Retinal pigment epithelial cell (primary cell): Measurements from ENCODE around the gene KCNN3.
"Not testable (repeated sequence)": the region's sequence is repeated elsewhere in the genome, so short reads cannot be mapped to it uniquely, and the experiment has no call there.

Experiments
- DNase-seq: peaks from one replicate; pipeline ENCODE4 v3.0.0-alpha.2; 2010; ENCODE audit warnings: low read depth
- H3K4me3 ChIP-seq: 2 replicates; pipeline ENCODE4 v1.5.1; 2011; ENCODE audit warnings: mild to moderate bottlenecking, low read length, control low read depth, moderate library complexity
- TF ChIP-seq, protein P1 (sequence below): conservative IDR thresholded peaks from 2 replicates; pipeline ENCODE4 v1.5.1; 2011; ENCODE audit warnings: low read depth, low read length, control low read depth, inconsistent platforms

KCNN3 gene

GRCh38 chr1:154695985-154696384 lies 174.1 kb downstream of the KCNN3 start:
- no peak overlapping the region for H3K4me3 ChIP-seq
- TF ChIP-seq, protein P1, sequence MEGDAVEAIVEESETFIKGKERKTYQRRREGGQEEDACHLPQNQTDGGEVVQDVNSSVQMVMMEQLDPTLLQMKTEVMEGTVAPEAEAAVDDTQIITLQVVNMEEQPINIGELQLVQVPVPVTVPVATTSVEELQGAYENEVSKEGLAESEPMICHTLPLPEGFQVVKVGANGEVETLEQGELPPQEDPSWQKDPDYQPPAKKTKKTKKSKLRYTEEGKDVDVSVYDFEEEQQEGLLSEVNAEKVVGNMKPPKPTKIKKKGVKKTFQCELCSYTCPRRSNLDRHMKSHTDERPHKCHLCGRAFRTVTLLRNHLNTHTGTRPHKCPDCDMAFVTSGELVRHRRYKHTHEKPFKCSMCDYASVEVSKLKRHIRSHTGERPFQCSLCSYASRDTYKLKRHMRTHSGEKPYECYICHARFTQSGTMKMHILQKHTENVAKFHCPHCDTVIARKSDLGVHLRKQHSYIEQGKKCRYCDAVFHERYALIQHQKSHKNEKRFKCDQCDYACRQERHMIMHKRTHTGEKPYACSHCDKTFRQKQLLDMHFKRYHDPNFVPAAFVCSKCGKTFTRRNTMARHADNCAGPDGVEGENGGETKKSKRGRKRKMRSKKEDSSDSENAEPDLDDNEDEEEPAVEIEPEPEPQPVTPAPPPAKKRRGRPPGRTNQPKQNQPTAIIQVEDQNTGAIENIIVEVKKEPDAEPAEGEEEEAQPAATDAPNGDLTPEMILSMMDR, result peak; percentile 57
- DNase-seq, result no peak

- TF ChIP-seq, protein P1, result no peak
- no peak overlapping the region for H3K4me3 ChIP-seq
- DNase-seq, result no peak
These were observed 175.1 kb downstream of the KCNN3 start for GRCh38 chr1:154694995-154695394.

DNA sequence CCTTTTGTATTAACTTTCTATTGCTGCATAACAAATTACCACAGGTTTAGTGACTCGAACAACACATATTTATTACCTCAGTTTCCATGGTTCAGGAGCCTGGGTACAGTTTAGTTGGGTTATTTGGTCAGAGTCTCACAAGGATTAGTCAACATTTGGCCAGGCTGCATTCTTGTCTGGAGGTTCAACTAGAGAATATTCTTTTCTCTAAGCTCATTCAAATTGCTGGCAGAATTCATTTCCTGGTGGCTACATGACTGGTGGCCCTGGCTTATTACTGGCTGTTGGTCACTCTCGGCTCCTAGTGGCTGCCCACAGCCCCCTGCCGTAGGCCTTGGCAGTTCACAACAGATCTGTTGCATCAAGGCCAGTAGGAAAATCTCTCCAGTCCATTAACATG lies 181.0 kb downstream of the KCNN3 start:
- TF ChIP-seq, protein P1, result no peak
- DNase-seq, result no peak
- H3K4me3 ChIP-seq, result no peak overlapping the region

GRCh38 chr1:154686507-154686906 lies 183.6 kb downstream of the KCNN3 start:
- DNase-seq, result no peak
- TF ChIP-seq, protein P1, result no peak

GRCh38 chr1:154683820-154684219 lies 186.3 kb downstream of the KCNN3 start:
- H3K4me3 ChIP-seq, result no peak overlapping the region
- TF ChIP-seq, protein P1, result no peak
- no peak for DNase-seq

More at GRCh38 chr1:154686507-154686906, 183.6 kb downstream of the KCNN3 start:
- no peak overlapping the region for H3K4me3 ChIP-seq

DNA sequence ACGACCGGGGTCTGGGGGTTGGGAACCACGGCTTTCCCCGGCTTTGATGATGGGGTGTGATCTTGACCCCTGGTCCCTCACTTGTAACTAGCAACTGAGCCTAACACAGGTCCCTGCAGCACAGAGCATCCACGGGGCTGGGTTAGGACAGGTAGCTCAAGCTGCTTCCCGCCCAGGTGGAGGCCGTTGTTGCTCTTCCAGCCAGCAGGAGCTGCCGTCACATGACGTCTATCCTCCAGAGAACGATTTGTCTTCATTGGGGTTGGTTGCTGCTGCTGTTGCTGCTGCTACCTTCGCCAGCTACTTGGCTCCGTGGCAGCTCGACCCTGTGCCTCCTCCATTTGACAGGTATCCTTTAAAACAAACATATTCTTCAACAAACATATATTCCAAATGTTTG lies 187.8 kb downstream of the KCNN3 start:
- DNase-seq, result no peak
- H3K4me3 ChIP-seq, result no peak overlapping the region
- TF ChIP-seq, protein P1, result no peak

GRCh38 chr1:154677844-154678243 lies 192.2 kb downstream of the KCNN3 start:
- not testable (repeated sequence) for H3K4me3 ChIP-seq, DNase-seq

DNA sequence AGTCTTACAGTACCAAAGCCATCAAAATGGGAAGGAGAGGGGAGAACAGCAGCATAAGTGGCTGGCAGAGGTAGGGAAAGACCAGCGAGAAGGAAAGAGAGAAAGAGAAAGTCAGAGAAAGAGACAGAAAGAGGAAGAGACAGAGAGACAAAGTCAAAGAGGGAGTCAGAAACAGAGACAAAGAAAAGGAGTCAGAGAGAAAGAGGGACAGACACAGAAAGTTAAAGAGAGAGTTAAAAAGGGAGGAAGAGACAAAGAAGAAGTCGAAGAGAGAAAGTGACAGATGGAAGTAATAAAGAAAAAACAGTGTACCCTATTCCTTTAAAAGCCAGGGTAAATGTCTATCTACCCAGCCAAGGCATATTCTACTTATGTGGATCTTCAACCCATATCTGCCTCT lies 193.2 kb downstream of the KCNN3 start:
- not testable (repeated sequence) for H3K4me3 ChIP-seq, DNase-seq

GRCh38 chr1:154674456-154674855 lies 195.6 kb downstream of the KCNN3 start:
- H3K4me3 ChIP-seq, DNase-seq: not testable (repeated sequence)

DNA sequence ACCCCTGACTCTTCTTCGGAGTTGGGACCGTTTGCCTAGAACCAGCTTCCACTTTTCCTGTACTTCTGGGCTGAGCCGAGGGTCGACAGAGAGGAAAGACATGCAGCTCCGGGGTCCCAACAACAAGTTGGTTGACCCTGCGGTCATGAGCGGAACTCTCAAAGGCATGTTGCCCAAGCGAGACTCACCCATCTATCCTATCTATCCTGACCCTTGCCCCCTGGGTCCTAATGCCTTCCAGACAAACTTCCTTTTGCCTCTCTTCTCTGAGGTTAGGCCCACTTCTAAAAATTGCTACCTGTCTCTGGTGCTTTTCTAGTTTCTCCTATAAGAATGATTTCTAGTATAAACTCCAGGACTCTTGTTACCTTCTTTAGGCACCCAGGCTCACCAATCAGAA lies 197.8 kb downstream of the KCNN3 start:
- not testable (repeated sequence) for DNase-seq, H3K4me3 ChIP-seq

- not testable (repeated sequence) for DNase-seq, H3K4me3 ChIP-seq
These were observed 198.7 kb downstream of the KCNN3 start for GRCh38 chr1:154671412-154671811.

DNA sequence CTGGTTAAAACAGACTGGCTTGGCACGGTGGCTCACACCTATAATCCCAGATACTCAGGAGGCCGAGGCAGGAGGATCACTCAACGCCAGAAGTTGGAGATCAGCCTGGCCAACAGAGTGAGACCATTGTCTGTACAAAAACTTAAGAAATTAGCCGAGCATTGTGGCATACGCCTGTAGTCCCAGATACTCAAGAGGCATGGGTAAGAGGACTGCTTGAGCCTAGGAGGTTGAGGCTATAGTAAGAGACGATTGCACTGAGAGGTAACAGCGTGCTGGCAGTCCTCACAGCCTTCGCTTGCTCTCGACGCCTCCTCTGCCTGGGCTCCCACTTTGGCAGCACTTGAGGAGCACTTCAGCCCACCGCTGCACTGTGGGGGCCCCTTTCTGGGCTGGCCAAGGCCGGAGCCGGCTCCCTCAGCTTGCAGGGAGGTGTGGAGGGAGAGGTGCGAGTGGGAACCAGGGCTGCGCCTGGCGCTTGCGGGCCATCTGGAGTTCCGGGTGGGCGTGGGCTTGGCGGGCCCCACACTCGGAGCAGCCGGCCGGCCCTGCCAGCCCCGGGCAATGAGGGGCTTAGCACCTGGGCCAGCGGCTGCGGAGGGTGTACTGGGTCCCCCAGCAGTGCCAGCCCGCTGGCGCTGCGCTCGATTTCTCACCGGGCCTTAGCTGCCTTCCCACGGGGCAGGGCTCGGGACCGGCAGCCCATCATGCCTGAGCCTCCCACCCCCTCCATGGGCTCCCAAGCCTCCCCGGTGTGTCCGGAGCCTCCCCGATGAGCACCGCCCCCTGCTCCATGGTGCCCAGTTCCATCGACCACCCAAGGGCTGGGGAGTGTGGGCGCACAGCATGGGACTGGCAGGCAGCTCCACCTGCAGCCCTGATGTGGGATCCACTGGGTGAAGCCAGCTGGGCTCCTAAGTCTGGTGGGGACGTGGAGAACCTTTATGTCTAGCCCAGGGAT lies 199.5 kb downstream of the KCNN3 start:
- not testable (repeated sequence) for H3K4me3 ChIP-seq

More for the DNA sequence above, 199.5 kb downstream of the KCNN3 start:
- DNase-seq, result not testable (repeated sequence)
